Retina (tissue), 1 donor: ENCODE results near the gene CASZ1.

ENCODE experiments used
- DNase-seq: peaks from one replicate; pipeline ENCODE4 v3.0.0-alpha.2; 2016

CASZ1 gene

DNA sequence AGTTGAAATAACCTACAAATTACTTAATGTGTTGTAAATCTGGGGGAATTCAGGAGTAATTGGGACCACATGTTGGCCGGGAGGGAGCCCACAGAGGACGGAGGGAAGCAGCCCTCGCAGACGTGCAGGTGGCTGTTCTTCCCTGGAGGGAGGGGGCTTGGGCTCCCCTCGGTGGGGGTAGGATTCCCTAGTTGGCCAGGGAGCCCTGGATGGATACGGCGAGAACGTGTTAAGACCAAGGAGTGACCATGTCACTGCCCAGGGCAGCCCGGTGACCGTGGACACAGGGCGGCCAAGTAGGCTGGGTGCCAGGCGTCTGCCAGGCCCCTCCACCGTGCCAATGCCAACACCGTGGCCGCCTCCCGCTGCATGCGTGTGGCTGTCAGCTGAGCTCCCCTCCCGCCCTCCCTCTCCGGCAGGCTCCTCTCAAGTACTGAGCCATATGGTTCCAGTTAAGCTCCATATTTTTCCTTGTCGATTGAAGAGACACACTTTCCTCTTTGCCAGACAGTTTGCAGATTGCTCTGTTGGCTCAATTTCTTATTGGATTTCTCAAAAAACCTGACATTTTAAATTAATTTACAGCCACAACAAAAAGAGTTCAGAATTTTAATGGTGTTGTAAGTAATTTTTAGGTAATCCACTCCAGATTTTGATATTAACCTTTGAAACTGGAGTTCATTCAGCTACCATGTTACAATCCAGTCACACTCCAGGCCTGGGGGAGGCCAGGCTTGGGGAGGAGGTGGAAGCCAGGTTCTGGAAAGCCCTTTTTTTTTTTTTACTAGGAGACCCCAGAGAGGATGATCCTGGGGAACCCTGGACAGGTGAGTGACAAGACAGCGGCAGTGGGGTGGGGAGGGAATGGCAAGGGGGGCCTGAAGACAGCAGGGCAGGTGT, 71.2 kb downstream of the CASZ1 start:
- DNase-seq, result no peak

GRCh38 chr1:10724511-10724910, 71.9 kb downstream of the CASZ1 start:
- DNase-seq, result no peak

DNA sequence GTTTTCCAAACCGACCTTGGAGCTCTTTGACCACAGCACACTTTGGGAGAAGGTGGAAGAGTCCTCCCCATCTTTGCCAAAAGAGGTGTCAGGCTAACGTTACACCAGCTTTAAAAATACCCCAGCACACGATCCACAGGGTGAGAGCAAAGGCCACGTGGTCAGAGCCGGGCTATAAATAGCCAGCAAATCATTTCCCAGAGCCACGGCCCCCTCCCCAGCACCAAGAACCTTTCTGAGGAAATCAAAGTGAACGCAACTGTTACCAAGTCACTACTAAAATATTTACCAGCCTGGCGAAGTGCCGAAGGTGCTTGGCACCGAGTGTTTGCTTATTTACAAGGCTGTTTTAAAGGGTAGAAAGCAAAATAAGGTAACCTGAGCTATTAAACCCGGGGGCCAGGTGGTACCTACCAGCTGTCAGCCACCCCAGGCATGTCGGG, 72.4 kb downstream of the CASZ1 start:
- DNase-seq, result no peak

DNA sequence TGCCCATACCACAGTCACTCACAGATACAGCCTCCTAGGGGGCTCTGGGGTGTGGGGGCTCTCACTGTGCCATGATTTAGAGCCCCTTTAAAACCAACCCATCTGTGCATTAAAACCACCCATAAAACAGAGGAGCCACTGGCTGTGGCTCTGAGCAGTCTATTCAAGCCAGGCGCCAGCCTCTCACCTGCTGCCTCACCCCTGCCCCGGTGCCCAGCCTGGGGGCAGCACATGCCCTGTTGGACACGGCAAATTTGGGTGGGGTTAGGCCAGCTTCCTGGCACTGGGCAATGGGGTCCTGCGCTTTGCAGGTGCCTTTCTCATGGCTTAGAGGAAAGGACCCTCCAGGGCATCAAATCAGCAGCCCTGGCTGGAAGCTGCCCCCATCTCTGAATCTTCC, 73.1 kb downstream of the CASZ1 start:
- no peak for DNase-seq

DNA sequence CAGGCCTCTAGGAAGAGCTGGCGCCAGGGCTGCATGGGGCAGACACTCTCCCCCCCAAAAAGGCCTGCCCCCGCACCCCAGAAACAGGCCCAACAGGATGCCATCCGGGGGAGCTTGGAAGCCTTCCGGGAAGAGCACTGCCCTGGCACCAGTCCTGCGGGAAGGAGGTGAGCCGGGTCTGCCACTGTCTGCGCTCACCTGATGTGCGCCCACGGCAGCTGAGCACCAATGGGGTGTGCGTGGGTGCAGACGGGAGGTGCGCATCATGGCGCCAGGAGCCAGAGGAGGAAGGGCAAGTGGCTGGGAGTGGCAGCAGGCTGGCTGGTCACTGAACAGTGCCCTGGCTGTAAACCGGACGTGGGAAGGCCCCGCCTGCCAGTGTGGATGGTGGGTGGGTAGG, 73.6 kb downstream of the CASZ1 start:
- no peak for DNase-seq

- DNase-seq, result no peak
Observed at GRCh38 chr1:10721381-10722321, 74.8 kb downstream of the CASZ1 start.

DNA sequence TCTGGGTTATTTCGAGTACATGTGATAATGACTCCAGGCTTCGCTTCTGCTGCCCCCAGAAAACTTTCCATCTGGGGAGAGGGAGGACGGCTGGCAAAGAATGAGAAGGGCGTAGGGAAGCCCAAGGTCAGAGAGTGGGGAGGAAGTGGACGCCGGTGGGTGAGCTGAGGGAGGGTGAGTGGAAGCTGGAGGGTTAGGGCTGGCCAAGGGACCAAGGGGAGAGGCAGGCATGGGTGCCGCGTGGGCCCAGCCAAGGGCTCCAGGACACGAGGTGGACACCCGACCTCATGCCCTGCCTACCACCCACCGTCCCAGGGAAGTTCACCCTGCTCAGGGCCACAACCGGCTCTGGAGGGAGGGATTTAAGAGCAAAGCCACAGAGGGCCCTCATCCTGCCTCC, 75.8 kb downstream of the CASZ1 start:
- DNase-seq, result no peak

DNA sequence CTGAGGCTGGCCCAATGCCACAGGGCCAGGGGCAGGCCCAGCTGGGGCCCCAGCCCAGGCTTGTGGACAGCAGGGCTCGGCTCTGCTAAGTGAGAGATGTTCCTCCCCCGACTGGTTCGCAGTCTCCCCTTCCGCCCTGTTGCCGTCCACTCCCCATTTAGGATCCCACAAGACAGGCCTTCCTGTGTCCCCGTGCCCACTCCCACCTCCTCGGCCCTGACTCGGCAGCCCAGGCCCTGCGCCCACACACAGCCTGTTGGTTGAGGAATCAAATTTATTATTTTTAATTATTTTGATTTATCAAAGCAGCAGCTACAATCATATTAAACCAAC, 78.4 kb downstream of the CASZ1 start:
- DNase-seq, result no peak

DNA sequence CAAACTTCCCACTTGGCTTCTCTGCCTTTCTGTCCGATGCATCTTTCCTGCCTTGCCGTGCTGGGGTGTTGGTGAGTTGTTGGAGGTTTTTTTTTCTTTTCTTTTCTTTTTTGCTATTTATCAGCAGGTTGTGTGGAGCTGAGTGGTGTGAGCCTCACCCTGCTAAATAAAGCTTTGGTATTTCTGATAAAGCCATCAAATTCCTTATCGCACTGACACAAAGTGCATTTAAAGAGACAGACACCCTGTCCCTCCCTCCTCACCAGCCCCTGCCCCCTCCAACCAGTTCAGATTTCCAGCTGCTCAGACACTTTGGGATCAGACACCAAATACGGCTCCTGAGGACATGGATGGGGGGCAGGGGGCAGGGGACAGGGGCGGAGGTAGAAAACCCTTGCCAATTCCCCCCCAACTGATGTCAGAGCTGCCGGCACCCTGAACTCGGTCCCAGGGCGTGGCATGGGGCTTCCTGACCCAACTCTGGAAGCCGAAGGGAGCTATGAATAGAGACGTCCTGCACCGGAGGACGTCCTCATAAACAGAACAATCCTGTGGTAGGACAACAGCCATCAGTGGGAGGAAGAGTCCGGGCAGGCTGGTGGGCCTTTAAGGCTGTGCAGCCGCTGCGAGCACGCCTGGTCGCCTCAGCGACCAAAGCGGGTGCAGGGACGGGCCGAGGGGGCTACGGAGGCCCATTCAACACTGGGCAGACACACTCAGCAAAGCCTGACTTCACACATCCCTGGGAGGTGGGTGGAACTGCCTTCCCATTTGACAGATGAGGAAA, 79.0 kb downstream of the CASZ1 start:
- no peak for DNase-seq

DNA sequence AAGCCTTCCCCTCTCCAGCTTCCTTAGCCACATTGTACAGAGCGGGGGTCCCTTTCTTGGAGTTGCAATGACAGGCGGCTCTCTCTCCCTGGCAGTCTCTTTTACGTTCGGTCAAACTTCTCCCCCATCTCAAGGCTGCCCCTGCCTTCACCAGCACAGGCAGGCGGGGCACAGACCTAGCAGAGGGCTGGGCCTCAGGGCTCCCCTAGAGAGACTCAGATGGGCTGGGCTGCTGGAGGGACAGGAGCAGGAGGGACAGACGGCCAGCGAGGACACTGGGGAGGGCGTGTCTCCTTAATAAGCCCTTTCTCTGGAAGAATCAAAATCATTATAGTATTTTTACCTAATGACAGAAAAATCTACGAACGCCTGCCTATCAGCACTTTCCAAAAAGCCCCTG, 79.6 kb downstream of the CASZ1 start:
- DNase-seq, result peak; percentile 54

GRCh38 chr1:10714337-10715114, 81.9 kb downstream of the CASZ1 start:
- DNase-seq, result peak; percentile 93

GRCh38 chr1:10713614-10714013, 82.8 kb downstream of the CASZ1 start:
- peak; percentile 42 for DNase-seq

GRCh38 chr1:10712568-10713362, 83.7 kb downstream of the CASZ1 start:
- peak; percentile 56 for DNase-seq

- no peak for DNase-seq
Observed at GRCh38 chr1:10710489-10710888, 86.0 kb downstream of the CASZ1 start.

- peak; percentile 74 for DNase-seq
Observed at GRCh38 chr1:10709646-10710045, 86.8 kb downstream of the CASZ1 start.

DNA sequence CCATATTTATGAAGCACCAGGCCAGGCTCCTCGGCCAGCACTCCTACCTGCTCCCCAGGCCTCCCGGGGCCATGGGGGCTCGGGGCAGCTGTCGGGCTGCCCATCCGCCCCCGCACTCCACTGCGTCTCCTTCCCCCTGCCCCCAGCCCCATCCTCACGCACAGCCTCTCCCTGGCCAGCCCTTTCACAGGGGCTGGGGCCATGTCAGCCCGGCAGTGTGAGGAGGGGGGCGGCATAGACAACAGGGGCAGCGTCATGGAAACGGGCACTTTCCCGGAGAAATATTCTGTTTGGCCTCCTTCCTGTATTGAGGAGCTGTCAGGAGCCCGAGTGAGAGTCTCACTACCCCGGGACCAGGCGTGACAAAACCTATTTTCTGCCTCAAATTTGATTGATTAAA, 87.3 kb downstream of the CASZ1 start:
- no peak for DNase-seq

DNA sequence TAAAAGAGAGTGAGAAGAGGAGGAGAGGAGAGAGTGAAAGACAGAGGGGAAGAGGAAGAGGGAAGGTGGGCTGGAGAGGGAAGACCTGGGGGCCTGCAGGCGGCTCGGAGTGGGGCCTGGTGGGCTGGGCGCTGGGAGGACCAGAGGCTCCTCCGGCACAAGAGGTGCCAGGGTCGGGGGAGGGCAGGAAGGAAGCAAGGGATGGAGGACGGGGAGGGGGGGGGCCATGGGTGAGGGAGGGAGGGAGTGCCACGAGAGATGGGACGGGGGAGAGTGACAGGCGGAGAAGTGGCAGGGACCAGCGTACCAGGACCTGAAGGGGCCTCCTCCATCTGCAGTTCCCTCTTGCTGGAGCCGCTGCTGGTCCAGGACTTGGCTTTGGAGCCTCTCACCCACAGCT, 87.7 kb downstream of the CASZ1 start:
- DNase-seq, result peak; percentile 37

- DNase-seq, result no peak
Observed at GRCh38 chr1:10707208-10707607, 89.2 kb downstream of the CASZ1 start.

GRCh38 chr1:10706376-10706913, 90.0 kb downstream of the CASZ1 start:
- peak; percentile 77 for DNase-seq

GRCh38 chr1:10705953-10706352, 90.5 kb downstream of the CASZ1 start:
- peak; percentile 61 for DNase-seq

GRCh38 chr1:10704368-10704882, 92.0 kb downstream of the CASZ1 start:
- DNase-seq, result peak; percentile 83
